DMS 273 (cell line): Measurements from ENCODE around the gene RPP30.
"Not testable (repeated sequence)": the region's sequence is repeated elsewhere in the genome, so short reads cannot be mapped to it uniquely, and the experiment has no call there.

Experiments
- DNase-seq: peaks from one replicate; lab custom pipeline; 2025; ENCODE audit not compliant: unreplicated experiment; lab: John Stamatoyannopoulos, UW

Gene RPP30

GRCh38 chr10:90937645-90938258 is 66.0 kb downstream of the RPP30 start:
- no peak for DNase-seq

DNA sequence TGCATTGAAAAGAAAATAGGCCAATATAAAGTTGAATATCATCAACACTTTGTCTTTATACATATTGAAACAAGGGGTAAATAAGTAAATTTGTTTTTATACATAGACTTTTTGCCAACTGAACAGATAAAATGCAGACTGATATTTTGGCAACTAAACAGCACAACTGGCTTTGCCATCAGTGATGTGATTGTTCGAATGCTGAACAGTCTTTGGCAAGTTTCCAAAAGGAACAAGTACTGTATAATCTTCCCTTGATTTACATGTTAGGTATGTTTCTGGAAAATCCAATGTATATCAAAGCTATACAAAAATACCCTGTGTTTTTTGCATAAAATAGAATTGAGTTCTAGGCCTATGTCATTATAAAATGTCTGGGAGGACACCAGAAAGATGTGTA is 67.3 kb downstream of the RPP30 start:
- DNase-seq: no peak

DNA sequence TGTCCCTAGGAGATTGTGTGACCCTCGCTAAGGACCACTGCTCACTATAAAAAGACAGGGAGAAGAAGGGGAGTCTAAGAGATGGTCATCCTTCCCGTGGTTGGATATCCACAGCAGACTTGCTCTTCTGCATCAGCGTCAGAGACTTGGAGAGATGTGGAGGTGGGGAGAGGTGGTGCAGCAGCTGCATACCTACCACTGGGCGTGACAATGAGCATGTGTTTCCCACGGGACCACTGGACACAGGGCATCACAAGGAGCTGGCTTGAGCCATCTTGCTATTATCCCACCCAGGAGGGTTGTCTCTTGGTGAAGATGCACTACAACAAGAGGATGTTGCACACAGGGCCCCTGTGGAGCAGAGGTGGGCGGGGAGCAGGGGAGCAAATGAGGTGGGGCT is 67.9 kb downstream of the RPP30 start:
- DNase-seq: no peak

- DNase-seq: not testable (repeated sequence)
Observed at GRCh38 chr10:90942980-90943379, 71.2 kb downstream of the RPP30 start.

- no peak for DNase-seq
Observed at GRCh38 chr10:90944749-90945148, 73.0 kb downstream of the RPP30 start.

GRCh38 chr10:90945491-90946070 is 73.8 kb downstream of the RPP30 start:
- DNase-seq: no peak

DNA sequence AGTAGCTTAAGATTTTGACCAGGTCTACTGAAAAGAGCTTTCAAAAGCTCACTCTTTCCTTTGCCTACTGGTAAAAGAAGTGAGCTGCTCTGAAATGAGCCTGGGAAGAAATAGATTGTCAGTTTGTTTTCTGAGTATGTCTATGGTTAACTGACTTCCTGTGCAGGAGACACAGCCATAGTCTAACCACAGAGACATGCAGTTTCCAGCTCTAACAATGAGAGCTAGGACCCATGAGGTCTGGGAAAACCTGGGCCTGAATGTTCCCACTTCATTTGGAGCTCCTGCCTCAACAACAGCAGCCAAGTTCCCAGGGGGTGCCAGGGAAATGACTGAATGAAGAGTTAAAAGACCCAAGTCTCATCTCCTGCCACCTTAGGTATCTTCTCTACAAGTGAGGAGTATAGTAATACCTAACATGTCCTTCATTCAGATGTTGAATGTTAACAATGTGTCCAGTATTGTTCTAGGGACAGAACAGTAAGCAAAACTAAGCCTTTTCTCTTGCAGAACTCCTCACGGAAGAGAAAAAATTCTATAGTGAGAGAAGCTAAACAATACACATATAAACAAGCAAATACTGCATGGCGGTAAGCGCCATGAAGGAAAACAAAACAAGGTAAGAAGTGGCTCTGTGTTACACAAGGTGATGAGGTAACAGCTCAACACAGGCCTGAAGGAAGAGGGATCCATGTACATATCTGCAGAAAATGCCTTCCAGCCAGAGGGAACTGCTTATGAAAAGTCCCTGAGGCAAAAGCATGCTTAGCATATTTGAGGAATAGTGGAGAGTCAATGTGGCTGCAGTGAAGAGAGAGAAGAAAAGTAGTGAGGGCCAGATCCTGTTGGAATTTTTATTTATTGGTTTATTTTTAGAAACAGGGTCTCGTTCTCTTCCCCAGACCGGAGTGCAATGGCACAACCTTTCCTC is 75.5 kb downstream of the RPP30 start:
- no peak for DNase-seq
